A673 (cell line): ENCODE data around the gene GABARAPL2. TPM values are rescaled to one million over a fixed set of nuclear protein-coding genes. Genes with fewer than 3 reads are reported as not detected.

Source experiments
- BruUV-seq: library from RNA; stranded (reverse); fragments of 400-500 nt; replicated peaks from 2 replicates; lab custom pipeline; 2021; lab: Mats Ljungman, UMichigan
- CTCF ChIA-PET: fragments of 300-600 bp; sonication (Branson Sonifier 250); formaldehyde crosslinking; loops from one replicate; lab custom pipeline; 2022; ENCODE audit warnings: antibody characterized with exemption; lab: Charles Lee
- POLR2A ChIA-PET: fragments of 300-600 bp; sonication (Branson Sonifier 250); formaldehyde crosslinking; loops from one replicate; lab custom pipeline; 2022; ENCODE audit warnings: antibody characterized with exemption; ENCODE audit not compliant: low non-redundant PET; lab: Charles Lee
- DNase-seq: peaks from one replicate; pipeline ENCODE4 v3.0.0-alpha.2; 2015; ENCODE audit warnings: low spot score
- H3K27ac ChIP-seq: fragments of 200-600 bp; sonication (generic); 2 replicates; pipeline ENCODE4 v1.5.1; 2016; ENCODE audit warnings: mixed run types, low read depth, mild to moderate bottlenecking, mixed read lengths, antibody characterized with exemption, low read length; ENCODE audit not compliant: poor library complexity, severe bottlenecking
- H3K27me3 ChIP-seq: fragments of 200-600 bp; sonication (generic); replicated peaks from 2 replicates; pipeline ENCODE4 v1.6.1; 2017; ENCODE audit warnings: mixed run types, low read depth, mild to moderate bottlenecking, mixed read lengths, antibody characterized with exemption, low read length; ENCODE audit not compliant: insufficient read depth, poor library complexity
- H3K36me3 ChIP-seq: fragments of 200-600 bp; sonication (generic); 2 replicates; pipeline ENCODE4 v1.6.1; 2016; ENCODE audit warnings: mixed run types, mild to moderate bottlenecking, mixed read lengths, antibody characterized with exemption, low read length; ENCODE audit not compliant: insufficient read depth, poor library complexity, severe bottlenecking
- H3K4me1 ChIP-seq: fragments of 200-600 bp; sonication (generic); 2 replicates; pipeline ENCODE4 v1.6.1; 2017; ENCODE audit warnings: mixed run types, mild to moderate bottlenecking, mixed read lengths, antibody characterized with exemption, low read length; ENCODE audit not compliant: insufficient read depth, poor library complexity, severe bottlenecking
- H3K4me3 ChIP-seq: fragments of 200-600 bp; sonication (generic); 2 replicates; pipeline ENCODE4 v1.5.1; 2016; ENCODE audit warnings: low read depth, mixed run types, mild to moderate bottlenecking, mixed read lengths, low read length; ENCODE audit not compliant: poor library complexity, severe bottlenecking
- H3K9me3 ChIP-seq: fragments of 200-600 bp; sonication (generic); 2 replicates; pipeline ENCODE4 v1.6.1; 2016; ENCODE audit warnings: mixed run types, low read depth, mild to moderate bottlenecking, mixed read lengths, antibody characterized with exemption, low read length; ENCODE audit not compliant: poor library complexity, severe bottlenecking
- CTCF ChIP-seq: fragments of 300-800, 200-600 bp; sonication (generic); conservative IDR thresholded peaks from 2 replicates; pipeline ENCODE4 v1.5.1; 2017; ENCODE audit warnings: low read depth, mild to moderate bottlenecking, antibody characterized with exemption, low read length, moderate library complexity, mixed read lengths
- EZH2 ChIP-seq: fragments of 200-600 bp; sonication (generic); IDR thresholded peaks from 2 replicates; pipeline ENCODE4 v1.6.1; 2017; ENCODE audit warnings: borderline replicate concordance, low read depth, mild to moderate bottlenecking, mixed read lengths, antibody characterized with exemption, low read length; ENCODE audit not compliant: poor library complexity, severe bottlenecking
- intact Hi-C: fragments of 100-400 bp; cut with micrococcal nuclease; formaldehyde crosslinking; loops from one replicate; pipeline ENCODE4 v1.10.0; 2022; ENCODE audit not compliant: unreplicated experiment
- total RNA-seq: library from RNA; stranded (reverse); gene quantifications from 2 replicates; pipeline ENCODE4 v1.2.3, GENCODE V29; 2021

Gene GABARAPL2
- total RNA-seq, 1 experiment from 2014 or later = 95.4 TPM

- H3K27me3 ChIP-seq = no peaks in the 10 kb centered on the region
- TF ChIP-seq EZH2 (no peak), CTCF (no peak)
- no peak overlapping the region for H3K4me3 ChIP-seq
- no peak for DNase-seq
- ChIA-PET CTCF (no interaction called here), POLR2A (no interaction called here)
- H3K4me1 ChIP-seq = no peaks in the 10 kb centered on the region
- intact Hi-C loops = no loop called here
- no peaks in the 10 kb centered on the region for H3K36me3 ChIP-seq
- no TSS peak for BruUV-seq
- H3K9me3 ChIP-seq = no peaks in the 10 kb centered on the region
- no peak overlapping the region for H3K27ac ChIP-seq
These were observed 38.3 kb upstream of the GABARAPL2 start for GRCh38 chr16:75527825-75528299.

- TF ChIP-seq CTCF = no peak
- no TSS peak for BruUV-seq
- Histone ChIP-seq H3K4me1 (no peaks in the 10 kb centered on the region), H3K4me3 (no peak overlapping the region), H3K9me3 (no peaks in the 10 kb centered on the region), H3K36me3 (no peaks in the 10 kb centered on the region), H3K27me3 (no peaks in the 10 kb centered on the region), H3K27ac (no peak overlapping the region)
- no peak for DNase-seq
- CTCF ChIA-PET = no interaction called here
- intact Hi-C loops = no loop called here
- POLR2A ChIA-PET = no interaction called here
These were observed 36.9 kb upstream of the GABARAPL2 start for GRCh38 chr16:75529056-75529905.

- Histone ChIP-seq H3K4me3 (no peak overlapping the region), H3K9me3 (no peaks in the 10 kb centered on the region), H3K4me1 (no peaks in the 10 kb centered on the region), H3K27ac (no peak overlapping the region), H3K27me3 (no peaks in the 10 kb centered on the region), H3K36me3 (no peaks in the 10 kb centered on the region)
- no peak for DNase-seq
- ChIA-PET CTCF (no interaction called here), POLR2A (no interaction called here)
- TF ChIP-seq EZH2 (no peak), CTCF (no peak)
- intact Hi-C loops = no loop called here
- BruUV-seq = no TSS peak
These were observed 36.2 kb upstream of the GABARAPL2 start for GRCh38 chr16:75529959-75530358.
